Activated T-cell treated with anti-CD3 and anti-CD28 coated beads, Interleukin-2, amount 50 U/mL, for 72 hours (primary cell): ENCODE measurements around the gene NGFR. TPM values are rescaled to one million over a fixed set of nuclear protein-coding genes. Genes with fewer than 3 reads are reported as not detected.
"Not testable (repeated sequence)": the region's sequence is repeated elsewhere in the genome, so short reads cannot be mapped to it uniquely, and the experiment has no call there.

ENCODE experiments used
- ATAC-seq, 2 donors: fragments of 150-1000 bp; cut with Tn5 transposase; replicated peaks in 1 of 2; 2 replicates each; pipeline ENCODE4 v1.10.0; 2021; ENCODE audit warnings: moderate library complexity in 2 of 2, mild to moderate bottlenecking in 1 of 2
- DNase-seq, 2 donors: peaks; one replicate each; pipeline ENCODE4 v3.0.0; 2021 to 2022; ENCODE audit warnings: mixed read lengths in 1 of 2
- H3K27ac Mint-ChIP-seq: one replicate; pipeline ENCODE4 v1.8.0; 2022; ENCODE audit warnings: mild to moderate bottlenecking, moderate library complexity, mixed read lengths
- H3K27me3 Mint-ChIP-seq: one replicate; pipeline ENCODE4 v1.8.0; 2022; ENCODE audit warnings: low read depth, mixed read lengths
- H3K36me3 Mint-ChIP-seq, 2 donors: one replicate each; pipeline ENCODE4 v1.8.0; 2022; ENCODE audit warnings: mixed read lengths in 2 of 2, mild to moderate bottlenecking in 1 of 2; ENCODE audit not compliant: insufficient read depth in 2 of 2
- H3K4me1 Mint-ChIP-seq: one replicate; pipeline ENCODE4 v1.8.0; 2022; ENCODE audit warnings: low read depth, mixed read lengths
- H3K4me3 Mint-ChIP-seq, 2 donors: one replicate each; pipeline ENCODE4 v1.8.0; 2022; ENCODE audit warnings: mild to moderate bottlenecking in 2 of 2, mixed read lengths in 2 of 2, moderate library complexity in 2 of 2
- H3K9me3 Mint-ChIP-seq, 2 donors: one replicate each; pipeline ENCODE4 v1.8.0; 2022; ENCODE audit warnings: mixed read lengths in 2 of 2
- total RNA-seq, 2 donors: library from RNA; stranded (reverse); gene quantifications; one replicate each; pipeline ENCODE4 v1.2.3, GENCODE V29; 2022

NGFR gene
- total RNA-seq, 2 donors from 2014 or later, result 0.14 to 0.28 TPM

GRCh38 chr17:49550764-49551163, 55.7 kb downstream of the NGFR start:
- H3K27ac Mint-ChIP-seq, H3K36me3 Mint-ChIP-seq, H3K27me3 Mint-ChIP-seq, H3K9me3 Mint-ChIP-seq, ATAC-seq, H3K4me3 Mint-ChIP-seq, DNase-seq, H3K4me1 Mint-ChIP-seq: not testable (repeated sequence)

GRCh38 chr17:49551221-49552069, 56.4 kb downstream of the NGFR start:
- Mint-ChIP-seq H3K4me3 (no peak overlapping the region), H3K27ac (no peak overlapping the region), H3K27me3 (peaks cover 8% of the 10 kb centered on the region), H3K4me1 (peaks cover 3% of the 10 kb centered on the region), H3K9me3 (no peaks in the 10 kb centered on the region), H3K36me3 (no peaks in the 10 kb centered on the region)
- no peak for DNase-seq
- no peak for ATAC-seq

- H3K27me3 Mint-ChIP-seq, result peaks cover 5% of the 10 kb centered on the region
- no peak for DNase-seq
- H3K9me3 Mint-ChIP-seq, result no peaks in the 10 kb centered on the region
- no peaks in the 10 kb centered on the region for H3K36me3 Mint-ChIP-seq
- no peak overlapping the region for H3K27ac Mint-ChIP-seq
- peaks cover 10% of the 10 kb centered on the region for H3K4me1 Mint-ChIP-seq
- ATAC-seq, result no peak
- no peak overlapping the region for H3K4me3 Mint-ChIP-seq
Observed at GRCh38 chr17:49552070-49552751, 57.1 kb downstream of the NGFR start.

- no peak for DNase-seq
- peaks cover 8% of the 10 kb centered on the region for H3K27me3 Mint-ChIP-seq
- no peaks in the 10 kb centered on the region for H3K36me3 Mint-ChIP-seq
- ATAC-seq, result no peak
- no peaks in the 10 kb centered on the region for H3K9me3 Mint-ChIP-seq
- no peak overlapping the region for H3K4me3 Mint-ChIP-seq
- no peak overlapping the region for H3K27ac Mint-ChIP-seq
- peaks cover 16% of the 10 kb centered on the region for H3K4me1 Mint-ChIP-seq
Observed at GRCh38 chr17:49553676-49554335, 58.7 kb downstream of the NGFR start.

- Mint-ChIP-seq H3K27me3 (peaks cover 8% of the 10 kb centered on the region), H3K4me3 (no peak overlapping the region), H3K36me3 (no peaks in the 10 kb centered on the region), H3K9me3 (no peaks in the 10 kb centered on the region), H3K27ac (no peak overlapping the region), H3K4me1 (peaks cover 16% of the 10 kb centered on the region)
- no peak for DNase-seq
- no peak for ATAC-seq
Observed at GRCh38 chr17:49554694-49555494, 59.8 kb downstream of the NGFR start.

- H3K27me3 Mint-ChIP-seq, result peaks cover 8% of the 10 kb centered on the region
- H3K9me3 Mint-ChIP-seq, result no peaks in the 10 kb centered on the region
- no peak overlapping the region for H3K4me3 Mint-ChIP-seq
- DNase-seq (no peak), ATAC-seq (no peak)
- no peak overlapping the region for H3K27ac Mint-ChIP-seq
- no peaks in the 10 kb centered on the region for H3K36me3 Mint-ChIP-seq
- peaks cover 16% of the 10 kb centered on the region for H3K4me1 Mint-ChIP-seq
Observed at GRCh38 chr17:49555495-49556222, 60.6 kb downstream of the NGFR start.

- H3K27me3 Mint-ChIP-seq, result peaks cover 8% of the 10 kb centered on the region
- peak; percentile 95 to 96 for ATAC-seq
- peak; percentile 85 to 89 for DNase-seq
- H3K36me3 Mint-ChIP-seq, result no peaks in the 10 kb centered on the region
- peaks cover 16% of the 10 kb centered on the region for H3K4me1 Mint-ChIP-seq
- no peak overlapping the region for H3K27ac Mint-ChIP-seq
- H3K9me3 Mint-ChIP-seq, result no peaks in the 10 kb centered on the region
- no peak overlapping the region for H3K4me3 Mint-ChIP-seq
Observed at GRCh38 chr17:49556223-49556943, 61.3 kb downstream of the NGFR start.

- DNase-seq (peak; percentile 49 to 58), ATAC-seq (peak; percentile 45 to 55)
- Mint-ChIP-seq H3K27ac (no peak overlapping the region), H3K36me3 (no peaks in the 10 kb centered on the region), H3K27me3 (peaks cover 8% of the 10 kb centered on the region), H3K4me1 (peaks cover 16% of the 10 kb centered on the region), H3K4me3 (no peak overlapping the region), H3K9me3 (no peaks in the 10 kb centered on the region)
Observed at GRCh38 chr17:49557312-49558024, 62.4 kb downstream of the NGFR start.

Other genes starting within 250 kb of the NGFR start
- gene ZNF652, start 133.0 kb upstream of the NGFR start, total RNA-seq, result 10 to 100 TPM in 1 of 2 donors, 1 to 10 TPM in 1; 8.3 to 13.2 TPM
- gene PHB1, start 80.4 kb upstream of the NGFR start, total RNA-seq, result 100 to 1,000 TPM in 1 of 2 donors, 10 to 100 TPM in 1; 91.4 to 119 TPM
- gene NXPH3, start 80.6 kb downstream of the NGFR start, total RNA-seq, result 1 to 10 TPM in 1 of 2 donors, under 1 TPM in 1; 0.44 to 1.2 TPM
- 10 to 100 TPM; 77.8 to 82.2 TPM for gene SPOP, start 182.8 kb downstream of the NGFR start, total RNA-seq
- 10 to 100 TPM; 62.6 to 73.9 TPM for gene SLC35B1, start 212.7 kb downstream of the NGFR start, total RNA-seq